Astrocyte of the cerebellum (primary cell): ENCODE measurements around the gene MEIS3.

Experiments
- DNase-seq: peaks from one replicate; pipeline ENCODE4 v3.0.0-alpha.2; 2011; ENCODE audit warnings: low read depth
- H3K4me3 ChIP-seq: 2 replicates; pipeline ENCODE4 v1.5.1; 2011; ENCODE audit warnings: mild to moderate bottlenecking, low read depth, low read length, moderate library complexity
- in situ Hi-C: cut with HindIII; loops from 2 replicates; pipeline ENCODE4 v1.10.0; 2017; ENCODE audit warnings: low sequenced_read_pairs
- TF ChIP-seq, protein P1 (sequence below): IDR thresholded peaks from 2 replicates; pipeline ENCODE4 v1.5.1; 2012; ENCODE audit warnings: low read length, low read depth, moderate library complexity, mild to moderate bottlenecking; ENCODE audit errors: missing control alignments

Gene MEIS3

DNA sequence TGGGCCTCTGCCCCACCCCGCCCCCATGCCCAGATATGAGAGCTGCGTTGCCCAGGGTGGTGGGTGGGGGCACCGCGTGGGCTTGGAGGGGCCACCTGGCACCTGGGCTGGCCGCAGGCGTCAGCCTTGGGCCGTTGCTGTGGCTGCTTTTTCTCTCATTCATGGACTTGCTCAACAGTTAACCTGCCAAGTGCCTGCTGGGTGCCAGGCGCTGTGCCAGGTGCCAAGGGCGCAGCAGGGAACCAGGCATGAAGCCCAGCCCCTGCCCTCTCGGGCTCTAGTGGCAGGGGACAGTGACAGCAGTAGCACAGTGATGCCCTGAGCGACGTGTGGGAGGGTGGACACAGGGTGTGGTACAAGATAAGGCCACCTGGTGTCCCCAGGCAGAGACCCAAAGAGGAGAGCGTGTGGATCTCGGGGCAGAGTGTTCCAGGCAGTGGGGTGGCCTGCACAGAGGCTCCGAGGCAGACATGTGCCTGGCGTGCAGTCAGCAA lies 42.1 kb downstream of the MEIS3 start:
- in situ Hi-C loops: no loop called here
- TF ChIP-seq, protein P1, sequence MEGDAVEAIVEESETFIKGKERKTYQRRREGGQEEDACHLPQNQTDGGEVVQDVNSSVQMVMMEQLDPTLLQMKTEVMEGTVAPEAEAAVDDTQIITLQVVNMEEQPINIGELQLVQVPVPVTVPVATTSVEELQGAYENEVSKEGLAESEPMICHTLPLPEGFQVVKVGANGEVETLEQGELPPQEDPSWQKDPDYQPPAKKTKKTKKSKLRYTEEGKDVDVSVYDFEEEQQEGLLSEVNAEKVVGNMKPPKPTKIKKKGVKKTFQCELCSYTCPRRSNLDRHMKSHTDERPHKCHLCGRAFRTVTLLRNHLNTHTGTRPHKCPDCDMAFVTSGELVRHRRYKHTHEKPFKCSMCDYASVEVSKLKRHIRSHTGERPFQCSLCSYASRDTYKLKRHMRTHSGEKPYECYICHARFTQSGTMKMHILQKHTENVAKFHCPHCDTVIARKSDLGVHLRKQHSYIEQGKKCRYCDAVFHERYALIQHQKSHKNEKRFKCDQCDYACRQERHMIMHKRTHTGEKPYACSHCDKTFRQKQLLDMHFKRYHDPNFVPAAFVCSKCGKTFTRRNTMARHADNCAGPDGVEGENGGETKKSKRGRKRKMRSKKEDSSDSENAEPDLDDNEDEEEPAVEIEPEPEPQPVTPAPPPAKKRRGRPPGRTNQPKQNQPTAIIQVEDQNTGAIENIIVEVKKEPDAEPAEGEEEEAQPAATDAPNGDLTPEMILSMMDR: no peak

GRCh38 chr19:47376589-47377144 lies 42.7 kb downstream of the MEIS3 start:
- TF ChIP-seq, protein P1: no peak
- in situ Hi-C loops: no loop called here
- H3K4me3 ChIP-seq: no peak overlapping the region
- DNase-seq: no peak

More for the DNA sequence above, 42.1 kb downstream of the MEIS3 start:
- no peak overlapping the region for H3K4me3 ChIP-seq
- no peak for DNase-seq

DNA sequence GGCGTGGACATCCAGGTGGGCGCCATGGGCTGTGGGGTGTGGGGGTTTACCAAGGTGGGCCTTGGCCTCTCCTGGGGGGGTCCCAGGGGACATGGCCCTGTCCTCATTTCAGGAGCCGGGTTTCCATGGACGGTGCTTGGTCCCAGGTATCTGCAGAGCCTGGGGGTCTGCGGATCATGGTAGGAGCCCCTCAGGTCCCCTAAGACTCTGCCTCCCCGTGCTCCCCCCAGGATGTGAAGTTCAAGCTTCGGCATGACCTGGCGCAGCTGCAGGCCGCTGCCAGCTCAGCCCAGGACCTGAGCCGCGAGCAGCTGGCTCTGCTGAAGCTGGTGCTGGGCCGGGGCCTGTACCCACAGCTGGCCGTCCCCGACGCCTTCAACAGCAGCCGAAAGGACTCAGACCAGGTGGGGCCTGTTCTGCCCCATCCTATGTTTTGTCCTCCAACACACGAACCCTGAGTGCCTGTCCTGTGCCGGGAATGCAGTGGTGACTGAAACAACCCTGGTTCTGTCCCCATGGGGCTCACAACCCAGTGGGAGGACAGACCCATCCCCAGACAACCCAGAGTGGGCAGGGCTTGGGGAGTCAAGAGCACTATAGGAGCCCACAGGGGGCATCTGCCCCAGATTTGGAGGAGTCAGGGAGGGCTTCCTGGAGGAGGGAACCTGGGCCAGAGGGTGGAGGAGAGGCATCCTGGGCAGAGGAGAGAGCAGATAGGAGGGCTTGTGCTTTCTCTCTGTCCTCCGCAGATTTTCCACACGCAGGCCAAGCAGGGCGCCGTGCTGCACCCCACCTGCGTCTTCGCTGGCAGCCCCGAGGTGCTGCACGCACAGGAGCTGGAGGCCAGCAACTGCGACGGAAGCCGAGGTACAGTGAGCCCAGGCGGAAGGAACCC lies 43.4 kb downstream of the MEIS3 start:
- no peak for DNase-seq
- TF ChIP-seq, protein P1: no peak
- in situ Hi-C loops: no loop called here

GRCh38 chr19:47374876-47375693 lies 44.2 kb downstream of the MEIS3 start:
- DNase-seq: no peak
- in situ Hi-C loops: no loop called here
- H3K4me3 ChIP-seq: no peak overlapping the region
- TF ChIP-seq, protein P1: no peak

More for the DNA sequence above, 43.4 kb downstream of the MEIS3 start:
- H3K4me3 ChIP-seq: no peak overlapping the region

GRCh38 chr19:47373246-47374240 lies 45.8 kb downstream of the MEIS3 start:
- no peak for DNase-seq
- TF ChIP-seq, protein P1: no peak
- H3K4me3 ChIP-seq: no peak overlapping the region
- in situ Hi-C loops: no loop called here
